Measurements from ENCODE around the gene PTPRG.

The PTPRG gene

GRCh38 chr3:61561374-61562041 is at the start of gene PTPRG:
Gene PTPRG, plus strand, starts transcription at chr3:61561571. Its CDS starts 717 bp downstream, at chr3:61562288.
- DNase-seq (ENCODE audit: low read depth): peak; percentile 69
- no peak for TF ChIP-seq CTCF (IDR thresholded peaks at IDR 0.05; ENCODE audit: insufficient read depth, low read depth, low read length, missing control alignments)
- peak within 1 kb of the TSS; percentile 63 for H3K4me3 ChIP-seq (ENCODE audit: low read depth, low read length)

GRCh38 chr3:61518590-61518989 is 42.8 kb upstream of the PTPRG start:
- no peak overlapping the region for H3K4me3 ChIP-seq (ENCODE audit: low read depth, low read length)
- peak; percentile 12 for DNase-seq (ENCODE audit: low read depth)
- TF ChIP-seq CTCF (IDR thresholded peaks at IDR 0.05; ENCODE audit: insufficient read depth, low read depth, low read length, missing control alignments): no peak

DNA sequence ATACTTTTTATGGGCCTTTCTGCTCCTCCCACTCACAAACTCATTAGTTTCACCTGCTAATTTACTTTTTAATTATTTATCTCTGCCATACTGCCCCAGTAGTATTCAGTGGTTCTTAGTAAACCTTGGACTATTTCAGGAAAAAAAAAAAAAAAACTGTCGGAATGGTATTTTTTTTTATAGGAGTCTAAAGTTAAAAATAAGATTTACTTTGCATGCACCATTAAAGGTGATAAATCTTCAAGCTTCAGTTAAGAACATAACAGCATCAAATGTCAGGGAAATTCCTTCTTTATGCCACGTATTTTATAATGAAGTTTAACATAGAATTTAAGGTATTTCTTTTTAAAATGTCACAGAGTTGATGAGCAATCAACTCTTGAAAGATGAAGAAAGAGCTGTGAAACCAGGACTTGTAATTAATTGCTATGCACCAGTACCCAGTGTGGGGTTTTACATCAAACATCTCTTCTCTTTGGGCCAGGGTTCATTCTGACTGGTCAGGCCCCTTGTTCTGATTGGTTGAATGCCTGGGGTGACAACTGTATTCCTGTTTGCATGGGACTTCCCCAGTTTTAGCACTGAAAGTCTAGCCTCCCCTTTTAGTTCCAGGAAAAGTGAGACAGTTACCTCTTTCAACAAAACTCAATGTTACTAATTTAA is 40.3 kb upstream of the PTPRG start:
- H3K4me3 ChIP-seq (ENCODE audit: low read depth, low read length): no peak overlapping the region
- TF ChIP-seq CTCF (IDR thresholded peaks at IDR 0.05; ENCODE audit: insufficient read depth, low read depth, low read length, missing control alignments): no peak
- peak; percentile 70 for DNase-seq (ENCODE audit: low read depth)

DNA sequence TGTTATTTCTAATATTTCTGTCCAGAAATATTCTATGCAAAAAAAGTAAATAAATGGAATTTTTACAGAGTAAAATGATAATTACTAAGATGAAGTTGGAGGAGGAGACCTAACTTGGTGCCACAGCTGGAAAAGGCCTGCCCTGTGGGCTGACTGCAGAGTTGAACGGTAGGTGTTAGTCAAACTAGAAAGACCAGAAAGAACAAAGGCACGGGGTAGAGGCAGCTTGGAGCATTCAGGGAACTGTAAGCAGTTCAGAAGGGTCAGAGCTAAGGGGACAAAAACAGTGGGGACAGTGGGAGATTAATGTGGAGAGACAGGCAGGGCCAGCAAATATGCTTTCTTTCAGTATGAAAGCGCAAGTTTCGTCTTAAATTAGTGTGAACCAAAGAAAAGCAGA is 39.3 kb upstream of the PTPRG start:
- no peak overlapping the region for H3K4me3 ChIP-seq (ENCODE audit: low read depth, low read length)
- DNase-seq (ENCODE audit: low read depth): peak; percentile 4
- TF ChIP-seq CTCF (IDR thresholded peaks at IDR 0.05; ENCODE audit: insufficient read depth, low read depth, low read length, missing control alignments): no peak

GRCh38 chr3:61522626-61523025 is 38.7 kb upstream of the PTPRG start:
- no peak for DNase-seq (ENCODE audit: low read depth)
- no peak for TF ChIP-seq CTCF (IDR thresholded peaks at IDR 0.05; ENCODE audit: insufficient read depth, low read depth, low read length, missing control alignments)
- no peak overlapping the region for H3K4me3 ChIP-seq (ENCODE audit: low read depth, low read length)

DNA sequence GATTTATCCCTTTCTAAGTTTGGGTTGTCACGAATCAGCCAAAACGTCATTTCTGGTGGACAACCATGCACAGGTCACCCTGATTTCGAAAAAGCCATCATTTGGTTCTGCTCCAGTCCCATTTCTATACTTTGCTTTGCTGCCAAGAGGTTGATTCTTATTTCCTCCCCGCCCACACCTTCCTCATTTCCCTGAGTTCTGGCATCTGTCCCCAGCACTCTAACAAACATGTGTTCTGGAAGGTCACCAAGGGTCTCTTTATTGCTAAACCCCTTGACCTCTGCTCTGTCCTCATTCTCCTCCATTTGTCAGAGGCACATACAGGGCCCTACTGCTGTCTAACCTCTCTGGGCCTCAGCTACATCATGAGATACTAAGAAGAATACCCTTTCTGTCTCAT is 36.4 kb upstream of the PTPRG start:
- no peak overlapping the region for H3K4me3 ChIP-seq (ENCODE audit: low read depth, low read length)
- no peak for DNase-seq (ENCODE audit: low read depth)
- no peak for TF ChIP-seq CTCF (IDR thresholded peaks at IDR 0.05; ENCODE audit: insufficient read depth, low read depth, low read length, missing control alignments)

All from GM12865 (cell line).